Psoas muscle (tissue), 8 donors: Measurements from ENCODE around the gene SLC25A19. TPM values are rescaled to one million over a fixed set of nuclear protein-coding genes. Genes with fewer than 3 reads are reported as not detected.
"Not testable (repeated sequence)": the region's sequence is repeated elsewhere in the genome, so short reads cannot be mapped to it uniquely, and the experiment has no call there.

Source experiments
- ATAC-seq, 4 donors: fragments of 200-7000 bp; cut with Tn5 transposase; one replicate each; pipeline ENCODE4 v1.9.1; 2020; ENCODE audit warnings: moderate library complexity in 3 of 4, mild to moderate bottlenecking in 2 of 4
- DNase-seq, 2 donors: peaks; one replicate each; pipeline ENCODE4 v3.0.0-alpha.2; 2020
- H3K27ac ChIP-seq: fragments of 200-600 bp; one replicate; pipeline ENCODE4 v1.8.0; 2022
- H3K27me3 ChIP-seq, 3 donors: fragments of 200-600 bp in 1 of 3; one replicate each; pipeline versions ENCODE4 v1.6.1 to v1.8.0; 2013 to 2022; ENCODE audit warnings: low read length in 2 of 3, mild to moderate bottlenecking in 2 of 3, moderate library complexity in 1 of 3; ENCODE audit not compliant: insufficient read depth in 3 of 3
- H3K36me3 ChIP-seq, 2 donors: fragments of 200-600 bp in 1 of 2; one replicate each; pipeline versions ENCODE4 v1.6.1 to v1.8.0; 2013 to 2022; ENCODE audit warnings: low read depth in 1 of 2, mild to moderate bottlenecking in 1 of 2, moderate library complexity in 1 of 2; ENCODE audit not compliant: insufficient read depth in 1 of 2
- H3K4me1 ChIP-seq: fragments of 200-600 bp; one replicate; pipeline ENCODE4 v1.8.0; 2022
- H3K4me3 ChIP-seq: fragments of 200-600 bp; one replicate; pipeline ENCODE4 v1.8.0; 2022; ENCODE audit warnings: mild to moderate bottlenecking
- H3K9me3 ChIP-seq: fragments of 200-600 bp; one replicate; pipeline ENCODE4 v1.8.0; 2022
- CTCF ChIP-seq: fragments of 200-600 bp; IDR thresholded peaks from one replicate; pipeline ENCODE4 v1.8.0; 2022; ENCODE audit warnings: antibody characterized with exemption
- WGBS, 3 donors: extraction: QIAGEN DNeasy Blood & Tissue Kit; methylation state at CpG; one replicate each; pipeline versions ENCODE4 v1.1.6 to v1.1.7; 2013; 5-methylcytosine and 5-hydroxymethylcytosine counted together
- intact Hi-C, 2 donors: fragments of 100-400 bp; cut with DNase I; formaldehyde crosslinking; loops; one replicate each; pipeline versions ENCODE4 v1.11.0 to v1.14.2; 2022
- polyA plus RNA-seq, 3 donors: library from polyadenylated mRNA; stranded (reverse); fragments of 200-250 nt; gene quantifications; one replicate each; pipeline ENCODE4 v1.2.3, GENCODE V29; 2013
- total RNA-seq, 4 donors: library from RNA; stranded (reverse); fragmentation: NEBNext Ultra II Directional in 2 of 4; extraction: Animal tissue kit (Norgen Biotek cat#: 25700) in 2 of 4; gene quantifications; one replicate each; pipeline versions ENCODE4 v1.2.1 to v1.2.4, GENCODE V29; 2021 to 2023
- donor health status: healthy with polysubstance abuse.
- donor health status: DM: no; HTN: no; CAD: no; lungs with moderate emphysema.
- donor health status: Bipolar disorder and iron deficiency.
- donor health status: healthy.
- donor health status: DM: yes; HTN: yes; CAD: no.
- donor health status: DM: no; HTN: no; CAD: no.
- donor health status: DM: no; HTN: no; CAD: no.
- donor health status: DM: yes; HTN: yes; CAD: no.

Gene SLC25A19
- total and polyA plus RNA-seq, 7 donors: 11.3 to 52.7 (median 24.9) TPM

- Histone ChIP-seq H3K27ac (peak overlapping the region; percentile 83), H3K4me3 (peak overlapping the region; percentile 70), H3K36me3 (peaks cover 3 to 35% of the 10 kb centered on the region in 2 donors), H3K4me1 (peaks cover 5% of the 10 kb centered on the region), H3K27me3 (no peaks in the 10 kb centered on the region), H3K9me3 (no peaks in the 10 kb centered on the region)
- intact Hi-C loops: loop anchor here in 1 of 2 donors (2.0 kb wide), 1 partner anchor 116 kb away; the partner anchor contains the start of gene GRB2
- no peak for TF ChIP-seq CTCF
- ATAC-seq: no peak
- no peak for DNase-seq
- WGBS, 3 donors: 25 to 29% (median 26%) methylated on average over 2 of the region's 2 CpGs
Measured at GRCh38 chr17:75288359-75288758, 874 bp downstream of the SLC25A19 start.

DNA sequence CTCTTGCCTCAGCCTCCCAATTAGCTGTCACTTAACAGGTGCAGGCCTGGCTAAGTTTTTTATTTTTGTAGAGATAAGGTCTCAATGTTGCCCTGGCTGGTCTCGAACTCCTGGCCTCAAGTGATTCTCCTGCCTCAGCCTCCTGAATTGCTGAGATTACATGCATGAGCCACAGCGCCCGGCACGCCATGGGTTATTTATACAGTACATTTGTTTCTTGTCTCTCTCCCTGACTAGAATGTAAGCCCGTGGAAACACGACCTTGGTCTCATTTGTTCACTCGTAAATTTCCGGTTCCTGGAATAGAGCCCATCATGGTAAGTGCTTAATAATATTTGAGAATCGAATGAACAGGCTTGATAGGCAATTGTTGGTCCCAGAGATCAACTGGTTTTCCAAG lies 2.0 kb downstream of the SLC25A19 start:
- intact Hi-C loops: no loop called here
- 56 to 70% (median 61%) methylated on average over 9 of the region's 9 CpGs for WGBS, 3 donors
- no peak for ATAC-seq

GRCh38 chr17:75285123-75285522 lies 4.1 kb downstream of the SLC25A19 start:
- DNase-seq (no peak), ATAC-seq (no peak)
- Histone ChIP-seq H3K27ac (no peak overlapping the region), H3K9me3 (no peaks in the 10 kb centered on the region), H3K4me1 (peaks cover 5% of the 10 kb centered on the region), H3K27me3 (no peaks in the 10 kb centered on the region), H3K36me3 (peaks cover 3 to 62% of the 10 kb centered on the region in 2 donors), H3K4me3 (no peak overlapping the region)
- intact Hi-C loops: no loop called here
- no peak for TF ChIP-seq CTCF
- 81 to 93% (median 86%) methylated on average over 6 of the region's 6 CpGs for WGBS, 3 donors

More for the DNA sequence above, 2.0 kb downstream of the SLC25A19 start:
- peaks cover 3 to 46% of the 10 kb centered on the region in 2 donors for H3K36me3 ChIP-seq
- DNase-seq: no peak
- H3K4me1 ChIP-seq: peaks cover 5% of the 10 kb centered on the region
- H3K4me3 ChIP-seq: no peak overlapping the region
- H3K9me3 ChIP-seq: no peaks in the 10 kb centered on the region
- TF ChIP-seq CTCF: no peak
- H3K27me3 ChIP-seq: no peaks in the 10 kb centered on the region
- no peak overlapping the region for H3K27ac ChIP-seq

DNA sequence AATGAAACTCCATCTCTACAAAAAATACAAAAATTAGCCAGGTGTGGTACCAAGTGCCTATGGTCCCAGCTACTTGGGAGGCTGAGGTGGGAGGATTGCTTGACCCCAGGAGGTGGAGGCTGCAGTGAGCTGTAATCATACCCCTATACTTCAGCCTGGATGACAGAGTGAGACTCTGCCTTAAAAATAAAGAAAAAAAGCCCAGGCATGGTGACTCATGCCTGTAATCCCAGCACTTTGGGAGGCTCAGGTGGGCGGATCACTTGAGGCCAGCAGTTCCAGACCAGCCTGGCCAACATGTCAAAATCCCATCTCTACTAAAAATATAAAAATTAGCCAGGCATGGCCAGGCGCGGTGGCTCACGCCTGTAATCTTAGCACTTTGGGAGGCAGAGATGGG lies 9.0 kb downstream of the SLC25A19 start:
- intact Hi-C loops, H3K27ac ChIP-seq, H3K4me3 ChIP-seq, DNase-seq, H3K9me3 ChIP-seq, ATAC-seq, H3K27me3 ChIP-seq, H3K4me1 ChIP-seq: not testable (repeated sequence)
- WGBS, 3 donors: 96 to 100% (median 96%) methylated on average over 4 of the region's 4 CpGs
- H3K36me3 ChIP-seq: peaks cover 0 to 74% of the 10 kb centered on the region in 2 donors

DNA sequence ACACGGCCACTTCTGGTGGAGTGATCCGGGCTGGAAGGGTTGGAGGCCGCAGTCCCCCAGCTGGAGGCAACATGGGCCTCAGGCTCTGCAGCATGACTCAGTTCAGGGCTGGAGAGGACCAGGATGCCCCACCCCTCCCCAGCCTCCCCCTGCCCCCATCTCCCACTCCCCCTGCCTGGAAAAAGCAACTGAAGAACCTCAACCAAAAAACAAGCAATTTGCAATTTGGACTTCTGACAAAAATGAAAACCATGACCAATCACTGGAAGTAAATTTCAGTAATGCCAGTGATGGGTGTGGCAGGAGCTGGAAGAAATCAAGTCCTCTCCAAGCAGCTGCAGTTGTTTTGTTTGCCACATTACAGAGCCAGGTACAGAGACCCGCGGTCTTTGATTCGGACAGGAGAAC lies 11.6 kb downstream of the SLC25A19 start:
- no peaks in the 10 kb centered on the region for H3K4me1 ChIP-seq
- ATAC-seq (no peak), DNase-seq (peak in 1 of 2 donors; percentile 19)
- H3K27me3 ChIP-seq: no peaks in the 10 kb centered on the region
- no peak overlapping the region for H3K27ac ChIP-seq
- H3K4me3 ChIP-seq: no peak overlapping the region
- intact Hi-C loops: no loop called here
- TF ChIP-seq CTCF: no peak
- peaks cover 0 to 70% of the 10 kb centered on the region in 2 donors for H3K36me3 ChIP-seq
- 53 to 63% (median 58%) methylated on average over 4 to 6 of the region's 6 CpGs for WGBS, 3 donors
- H3K9me3 ChIP-seq: no peaks in the 10 kb centered on the region
